HUES6 (cell line): ENCODE measurements around the gene TSSC4.

Experiments
- H3K27ac ChIP-seq: 2 replicates; pipeline ENCODE4 v1.7.0; 2013; ENCODE audit warnings: low read depth, mild to moderate bottlenecking, low read length, inconsistent platforms
- H3K27me3 ChIP-seq: 2 replicates; pipeline ENCODE4 v1.6.1; 2013; ENCODE audit warnings: low read length; ENCODE audit not compliant: control insufficient read depth, insufficient read depth
- H3K36me3 ChIP-seq: 2 replicates; pipeline ENCODE4 v1.6.1; 2013; ENCODE audit warnings: low read length; ENCODE audit not compliant: control insufficient read depth, insufficient read depth
- H3K4me1 ChIP-seq: 2 replicates; pipeline ENCODE4 v1.6.1; 2013; ENCODE audit warnings: low read length; ENCODE audit not compliant: control insufficient read depth, insufficient read depth
- H3K4me3 ChIP-seq: 2 replicates; pipeline ENCODE4 v1.5.1; 2013; ENCODE audit warnings: low read depth, low read length
- H3K9ac ChIP-seq: one replicate; pipeline ENCODE4 v1.6.1; 2013; ENCODE audit warnings: mild to moderate bottlenecking, low read length
- H3K9me3 ChIP-seq: 2 replicates; pipeline ENCODE4 v1.6.1; 2013; ENCODE audit warnings: low read depth, low read length; ENCODE audit not compliant: control insufficient read depth, insufficient read depth

Gene TSSC4

GRCh38 chr11:2421996-2422395 is 21.4 kb downstream of the TSSC4 start:
- no peaks in the 10 kb centered on the region for H3K27me3 ChIP-seq
- no peaks in the 10 kb centered on the region for H3K9me3 ChIP-seq
- no peaks in the 10 kb centered on the region for H3K36me3 ChIP-seq
- H3K4me1 ChIP-seq: no peaks in the 10 kb centered on the region
- H3K9ac ChIP-seq: no peak overlapping the region
- no peak overlapping the region for H3K4me3 ChIP-seq
- H3K27ac ChIP-seq: no peak overlapping the region

GRCh38 chr11:2422461-2423156 is 22.1 kb downstream of the TSSC4 start:
- Histone ChIP-seq H3K4me3 (no peak overlapping the region), H3K36me3 (no peaks in the 10 kb centered on the region), H3K4me1 (no peaks in the 10 kb centered on the region), H3K9ac (no peak overlapping the region), H3K9me3 (no peaks in the 10 kb centered on the region), H3K27ac (no peak overlapping the region), H3K27me3 (no peaks in the 10 kb centered on the region)

- Histone ChIP-seq H3K4me3 (no peak overlapping the region), H3K27me3 (no peaks in the 10 kb centered on the region), H3K9me3 (no peaks in the 10 kb centered on the region), H3K9ac (no peak overlapping the region), H3K4me1 (no peaks in the 10 kb centered on the region), H3K27ac (no peak overlapping the region), H3K36me3 (no peaks in the 10 kb centered on the region)
Measured at GRCh38 chr11:2423157-2424025, 22.8 kb downstream of the TSSC4 start.

- Histone ChIP-seq H3K4me1 (no peaks in the 10 kb centered on the region), H3K9ac (no peak overlapping the region), H3K27ac (no peak overlapping the region), H3K4me3 (no peak overlapping the region), H3K9me3 (peaks cover 3% of the 10 kb centered on the region; the same call in 1 of the 2 replicates), H3K36me3 (no peaks in the 10 kb centered on the region), H3K27me3 (no peaks in the 10 kb centered on the region)
Measured at GRCh38 chr11:2424811-2425495, 24.4 kb downstream of the TSSC4 start.

- H3K4me1 ChIP-seq: no peaks in the 10 kb centered on the region
- no peak overlapping the region for H3K27ac ChIP-seq
- peaks cover 3% of the 10 kb centered on the region; the same call in 1 of the 2 replicates for H3K9me3 ChIP-seq
- H3K4me3 ChIP-seq: no peak overlapping the region
- no peaks in the 10 kb centered on the region for H3K27me3 ChIP-seq
- no peaks in the 10 kb centered on the region for H3K36me3 ChIP-seq
- no peak overlapping the region for H3K9ac ChIP-seq
Measured at GRCh38 chr11:2425506-2425905, 25.0 kb downstream of the TSSC4 start.

- Histone ChIP-seq H3K27ac (no peak overlapping the region), H3K9me3 (peaks cover 3% of the 10 kb centered on the region; the same call in 1 of the 2 replicates), H3K4me3 (no peak overlapping the region), H3K4me1 (no peaks in the 10 kb centered on the region), H3K9ac (no peak overlapping the region), H3K36me3 (no peaks in the 10 kb centered on the region), H3K27me3 (no peaks in the 10 kb centered on the region)
Measured at GRCh38 chr11:2426221-2426620, 25.7 kb downstream of the TSSC4 start.

GRCh38 chr11:2426826-2427521 is 26.4 kb downstream of the TSSC4 start:
- no peaks in the 10 kb centered on the region; the same call in 1 of the 2 replicates for H3K27me3 ChIP-seq
- H3K36me3 ChIP-seq: no peaks in the 10 kb centered on the region
- H3K4me3 ChIP-seq: no peak overlapping the region
- H3K9ac ChIP-seq: no peak overlapping the region
- H3K9me3 ChIP-seq: peaks cover 3% of the 10 kb centered on the region; the same call in 1 of the 2 replicates
- no peak overlapping the region for H3K27ac ChIP-seq
- H3K4me1 ChIP-seq: no peaks in the 10 kb centered on the region

GRCh38 chr11:2427721-2428321 is 27.3 kb downstream of the TSSC4 start:
- H3K36me3 ChIP-seq: no peaks in the 10 kb centered on the region
- H3K9me3 ChIP-seq: peaks cover 3% of the 10 kb centered on the region; the same call in 1 of the 2 replicates
- H3K27me3 ChIP-seq: no peaks in the 10 kb centered on the region; the same call in 1 of the 2 replicates
- H3K4me3 ChIP-seq: no peak overlapping the region
- H3K27ac ChIP-seq: no peak overlapping the region
- no peaks in the 10 kb centered on the region for H3K4me1 ChIP-seq
- H3K9ac ChIP-seq: no peak overlapping the region

GRCh38 chr11:2428322-2428795 is 27.8 kb downstream of the TSSC4 start:
- no peaks in the 10 kb centered on the region for H3K36me3 ChIP-seq
- peaks cover 3% of the 10 kb centered on the region; the same call in 1 of the 2 replicates for H3K9me3 ChIP-seq
- H3K27me3 ChIP-seq: no peaks in the 10 kb centered on the region; the same call in 1 of the 2 replicates
- no peak overlapping the region for H3K27ac ChIP-seq
- H3K4me3 ChIP-seq: no peak overlapping the region
- no peak overlapping the region for H3K9ac ChIP-seq
- H3K4me1 ChIP-seq: no peaks in the 10 kb centered on the region

GRCh38 chr11:2431395-2431794 is 30.8 kb downstream of the TSSC4 start:
- Histone ChIP-seq H3K9ac (no peak overlapping the region), H3K9me3 (peaks cover 3% of the 10 kb centered on the region; the same call in 1 of the 2 replicates), H3K36me3 (no peaks in the 10 kb centered on the region), H3K4me1 (no peaks in the 10 kb centered on the region), H3K27me3 (peaks cover 15% of the 10 kb centered on the region; the same call in 1 of the 2 replicates), H3K27ac (no peak overlapping the region), H3K4me3 (no peak overlapping the region)
